ENCODE measurements around the gene CHCHD3. TPM values are rescaled to one million over a fixed set of nuclear protein-coding genes. Genes with fewer than 3 reads are reported as not detected.

CHCHD3 gene
- total and polyA plus RNA-seq, 2 donors, result 22.5 to 56.6 TPM

GRCh38 chr7:133095119-133095671 is 13.3 kb upstream of the CHCHD3 start:
- Histone ChIP-seq H3K4me3 (ENCODE audit: low read length in 2 of 2) (no peak overlapping the region), H3K27ac (ENCODE audit: low read depth in 1 of 2, low read length in 1 of 2) (no peak overlapping the region), H3K36me3 (ENCODE audit: control insufficient read depth in 2 of 2, insufficient read depth in 2 of 2, low read length in 1 of 2) (no peaks in the 10 kb centered on the region), H3K9me3 (ENCODE audit: control insufficient read depth in 2 of 2, insufficient read depth in 1 of 2, low read length in 1 of 2) (no peaks in the 10 kb centered on the region), H3K4me1 (ENCODE audit: control insufficient read depth in 2 of 2, insufficient read depth in 2 of 2, low read length in 2 of 2) (no peaks in the 10 kb centered on the region), H3K27me3 (ENCODE audit: control insufficient read depth in 2 of 2, insufficient read depth in 1 of 2, low read length in 1 of 2) (peaks cover 0 to 2% of the 10 kb centered on the region in 2 donors)
- WGBS, result 95% methylated on average over 7 of the region's 7 CpGs
- DNase-seq (ENCODE audit: low read depth in 6 of 9, low spot score in 9 of 9), result no peak

GRCh38 chr7:133091943-133092464 is 10.1 kb upstream of the CHCHD3 start:
- no peak overlapping the region for H3K27ac ChIP-seq (ENCODE audit: low read depth in 1 of 2, low read length in 1 of 2)
- no peak for DNase-seq (ENCODE audit: low read depth in 6 of 9, low spot score in 9 of 9)

GRCh38 chr7:133082390-133082766 is 488 bp upstream of the CHCHD3 start:
- Histone ChIP-seq H3K36me3 (ENCODE audit: control insufficient read depth in 2 of 2, insufficient read depth in 2 of 2, low read length in 1 of 2) (peaks cover 0 to 5% of the 10 kb centered on the region in 2 donors), H3K27ac (ENCODE audit: low read depth in 1 of 2, low read length in 1 of 2) (no peak overlapping the region), H3K9me3 (ENCODE audit: control insufficient read depth in 2 of 2, insufficient read depth in 1 of 2, low read length in 1 of 2) (no peaks in the 10 kb centered on the region), H3K4me1 (ENCODE audit: control insufficient read depth in 2 of 2, insufficient read depth in 2 of 2, low read length in 2 of 2) (peaks cover 7% of the 10 kb centered on the region in 2 donors), H3K4me3 (ENCODE audit: low read length in 2 of 2) (no peak overlapping the region), H3K27me3 (ENCODE audit: control insufficient read depth in 2 of 2, insufficient read depth in 1 of 2, low read length in 1 of 2) (no peaks in the 10 kb centered on the region)
- DNase-seq (ENCODE audit: low read depth in 6 of 9, low spot score in 9 of 9), result no peak
- WGBS, result 98% methylated on average over 3 of the region's 3 CpGs

More at GRCh38 chr7:133091943-133092464, 10.1 kb upstream of the CHCHD3 start:
- H3K36me3 ChIP-seq (ENCODE audit: control insufficient read depth in 2 of 2, insufficient read depth in 2 of 2, low read length in 1 of 2), result no peaks in the 10 kb centered on the region
- no peaks in the 10 kb centered on the region for H3K4me1 ChIP-seq (ENCODE audit: control insufficient read depth in 2 of 2, insufficient read depth in 2 of 2, low read length in 2 of 2)
- WGBS, result 97% methylated on average over 3 of the region's 3 CpGs
- H3K27me3 ChIP-seq (ENCODE audit: control insufficient read depth in 2 of 2, insufficient read depth in 1 of 2, low read length in 1 of 2), result no peaks in the 10 kb centered on the region
- H3K4me3 ChIP-seq (ENCODE audit: low read length in 2 of 2), result no peak overlapping the region
- H3K9me3 ChIP-seq (ENCODE audit: control insufficient read depth in 2 of 2, insufficient read depth in 1 of 2, low read length in 1 of 2), result no peaks in the 10 kb centered on the region

GRCh38 chr7:133081119-133081598 is 731 bp downstream of the CHCHD3 start:
- Histone ChIP-seq H3K36me3 (ENCODE audit: control insufficient read depth in 2 of 2, insufficient read depth in 2 of 2, low read length in 1 of 2) (peaks cover 0 to 5% of the 10 kb centered on the region in 2 donors), H3K27ac (ENCODE audit: low read depth in 1 of 2, low read length in 1 of 2) (peak overlapping the region in 1 of 2 donors; percentile 70), H3K9me3 (ENCODE audit: control insufficient read depth in 2 of 2, insufficient read depth in 1 of 2, low read length in 1 of 2) (no peaks in the 10 kb centered on the region), H3K4me3 (ENCODE audit: low read length in 2 of 2) (peak overlapping the region; percentile 61 to 77), H3K4me1 (ENCODE audit: control insufficient read depth in 2 of 2, insufficient read depth in 2 of 2, low read length in 2 of 2) (peaks cover 7% of the 10 kb centered on the region in 2 donors), H3K27me3 (ENCODE audit: control insufficient read depth in 2 of 2, insufficient read depth in 1 of 2, low read length in 1 of 2) (no peaks in the 10 kb centered on the region)
- peak in 4 of 9 donors; percentile 1 to 11 (median 6) for DNase-seq (ENCODE audit: low read depth in 6 of 9, low spot score in 9 of 9)
- WGBS, result 15% methylated on average over 8 of the region's 8 CpGs

GRCh38 chr7:133079296-133079695 is 2.6 kb downstream of the CHCHD3 start:
- Histone ChIP-seq H3K36me3 (ENCODE audit: control insufficient read depth in 2 of 2, insufficient read depth in 2 of 2, low read length in 1 of 2) (peaks cover 0 to 11% of the 10 kb centered on the region in 2 donors), H3K27ac (ENCODE audit: low read depth in 1 of 2, low read length in 1 of 2) (no peak overlapping the region), H3K4me1 (ENCODE audit: control insufficient read depth in 2 of 2, insufficient read depth in 2 of 2, low read length in 2 of 2) (peaks cover 7% of the 10 kb centered on the region in 2 donors), H3K9me3 (ENCODE audit: control insufficient read depth in 2 of 2, insufficient read depth in 1 of 2, low read length in 1 of 2) (no peaks in the 10 kb centered on the region), H3K4me3 (ENCODE audit: low read length in 2 of 2) (no peak overlapping the region), H3K27me3 (ENCODE audit: control insufficient read depth in 2 of 2, insufficient read depth in 1 of 2, low read length in 1 of 2) (no peaks in the 10 kb centered on the region)
- DNase-seq (ENCODE audit: low read depth in 6 of 9, low spot score in 9 of 9), result no peak
- WGBS, result 95% methylated on average over 5 of the region's 5 CpGs

GRCh38 chr7:133077394-133077793 is 4.5 kb downstream of the CHCHD3 start:
- no peaks in the 10 kb centered on the region for H3K9me3 ChIP-seq (ENCODE audit: control insufficient read depth in 2 of 2, insufficient read depth in 1 of 2, low read length in 1 of 2)
- peaks cover 7% of the 10 kb centered on the region in 2 donors for H3K4me1 ChIP-seq (ENCODE audit: control insufficient read depth in 2 of 2, insufficient read depth in 2 of 2, low read length in 2 of 2)
- H3K36me3 ChIP-seq (ENCODE audit: control insufficient read depth in 2 of 2, insufficient read depth in 2 of 2, low read length in 1 of 2), result peaks cover 0 to 11% of the 10 kb centered on the region in 2 donors
- no peak for DNase-seq (ENCODE audit: low read depth in 6 of 9, low spot score in 9 of 9)
- H3K27me3 ChIP-seq (ENCODE audit: control insufficient read depth in 2 of 2, insufficient read depth in 1 of 2, low read length in 1 of 2), result no peaks in the 10 kb centered on the region
- H3K27ac ChIP-seq (ENCODE audit: low read depth in 1 of 2, low read length in 1 of 2), result no peak overlapping the region
- H3K4me3 ChIP-seq (ENCODE audit: low read length in 2 of 2), result no peak overlapping the region
- WGBS, result 87% methylated on average over 4 of the region's 4 CpGs

GRCh38 chr7:133076142-133076541 is 5.7 kb downstream of the CHCHD3 start:
- no peak for DNase-seq (ENCODE audit: low read depth in 6 of 9, low spot score in 9 of 9)
- no peak overlapping the region for H3K27ac ChIP-seq (ENCODE audit: low read depth in 1 of 2, low read length in 1 of 2)
- H3K4me1 ChIP-seq (ENCODE audit: control insufficient read depth in 2 of 2, insufficient read depth in 2 of 2, low read length in 2 of 2), result peaks cover 3 to 5% of the 10 kb centered on the region in 2 donors
- H3K9me3 ChIP-seq (ENCODE audit: control insufficient read depth in 2 of 2, insufficient read depth in 1 of 2, low read length in 1 of 2), result no peaks in the 10 kb centered on the region
- no peaks in the 10 kb centered on the region for H3K27me3 ChIP-seq (ENCODE audit: control insufficient read depth in 2 of 2, insufficient read depth in 1 of 2, low read length in 1 of 2)
- H3K4me3 ChIP-seq (ENCODE audit: low read length in 2 of 2), result no peak overlapping the region
- H3K36me3 ChIP-seq (ENCODE audit: control insufficient read depth in 2 of 2, insufficient read depth in 2 of 2, low read length in 1 of 2), result peaks cover 0 to 11% of the 10 kb centered on the region in 2 donors
- 95% methylated on average over 2 of the region's 2 CpGs for whole genome bisulfite sequencing

GRCh38 chr7:133071506-133071905 is 10.4 kb downstream of the CHCHD3 start:
- DNase-seq (ENCODE audit: low read depth in 6 of 9, low spot score in 9 of 9), result no peak
- Histone ChIP-seq H3K27ac (ENCODE audit: low read depth in 1 of 2, low read length in 1 of 2) (no peak overlapping the region), H3K9me3 (ENCODE audit: control insufficient read depth in 2 of 2, insufficient read depth in 1 of 2, low read length in 1 of 2) (no peaks in the 10 kb centered on the region), H3K27me3 (ENCODE audit: control insufficient read depth in 2 of 2, insufficient read depth in 1 of 2, low read length in 1 of 2) (no peaks in the 10 kb centered on the region), H3K4me3 (ENCODE audit: low read length in 2 of 2) (no peak overlapping the region), H3K4me1 (ENCODE audit: control insufficient read depth in 2 of 2, insufficient read depth in 2 of 2, low read length in 2 of 2) (no peaks in the 10 kb centered on the region), H3K36me3 (ENCODE audit: control insufficient read depth in 2 of 2, insufficient read depth in 2 of 2, low read length in 1 of 2) (peaks cover 5 to 26% of the 10 kb centered on the region in 2 donors)
- WGBS, result 98% methylated on average over 2 of the region's 2 CpGs

- no peak overlapping the region for H3K27ac ChIP-seq (ENCODE audit: low read depth in 1 of 2, low read length in 1 of 2)
- peaks cover 9 to 27% of the 10 kb centered on the region in 2 donors for H3K36me3 ChIP-seq (ENCODE audit: control insufficient read depth in 2 of 2, insufficient read depth in 2 of 2, low read length in 1 of 2)
- no peak for DNase-seq (ENCODE audit: low read depth in 6 of 9, low spot score in 9 of 9)
- 93% methylated on average over 2 of the region's 2 CpGs for WGBS
- no peaks in the 10 kb centered on the region for H3K9me3 ChIP-seq (ENCODE audit: control insufficient read depth in 2 of 2, insufficient read depth in 1 of 2, low read length in 1 of 2)
- no peaks in the 10 kb centered on the region for H3K27me3 ChIP-seq (ENCODE audit: control insufficient read depth in 2 of 2, insufficient read depth in 1 of 2, low read length in 1 of 2)
- H3K4me3 ChIP-seq (ENCODE audit: low read length in 2 of 2), result no peak overlapping the region
- no peaks in the 10 kb centered on the region for H3K4me1 ChIP-seq (ENCODE audit: control insufficient read depth in 2 of 2, insufficient read depth in 2 of 2, low read length in 2 of 2)
Observed at GRCh38 chr7:133070562-133070961, 11.3 kb downstream of the CHCHD3 start.
